Measurements from ENCODE around the gene LAIR1.
"Not testable (repeated sequence)": the region's sequence is repeated elsewhere in the genome, so short reads cannot be mapped to it uniquely, and the experiment has no call there.

LAIR1 gene

DNA sequence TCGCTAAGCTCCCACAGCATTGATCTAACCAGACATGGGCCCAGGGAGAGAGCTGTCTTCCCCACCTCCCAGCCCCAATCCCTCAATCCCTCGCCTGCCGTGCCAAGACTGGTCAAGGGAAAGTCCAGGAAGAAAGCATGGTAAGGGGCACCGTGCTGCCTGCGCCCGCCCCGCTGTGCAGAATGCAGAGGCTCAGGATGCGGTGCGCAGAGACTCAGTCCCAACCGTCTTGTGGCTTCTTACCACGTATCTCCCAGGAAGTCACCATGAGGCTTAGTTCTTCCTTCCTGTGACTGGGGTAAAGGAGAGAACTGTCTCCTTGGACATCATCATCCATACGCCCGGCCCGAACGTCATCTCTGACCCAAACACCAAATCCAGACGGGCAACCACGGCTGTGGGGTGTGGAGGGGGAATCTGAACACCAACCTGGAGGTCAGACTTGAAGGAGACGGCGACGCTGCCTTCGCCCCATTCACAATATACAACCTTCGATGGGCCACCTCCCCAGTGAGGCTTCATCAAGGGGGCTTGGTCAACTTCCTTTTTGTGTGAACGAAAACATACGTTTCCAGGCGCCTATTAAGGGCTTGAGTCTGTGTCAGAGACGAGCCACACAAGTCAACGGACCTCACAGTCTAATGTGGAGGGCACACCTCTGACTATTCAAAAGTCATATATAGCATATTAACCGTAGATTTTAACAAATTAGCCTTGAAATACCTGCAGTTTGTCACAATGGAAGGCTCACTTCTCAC, 10.6 kb upstream of the LAIR1 start:
- DNase-seq: peak; percentile 52

GRCh38 chr19:54373781-54374631, 9.3 kb upstream of the LAIR1 start:
- DNase-seq: peak; percentile 51

DNA sequence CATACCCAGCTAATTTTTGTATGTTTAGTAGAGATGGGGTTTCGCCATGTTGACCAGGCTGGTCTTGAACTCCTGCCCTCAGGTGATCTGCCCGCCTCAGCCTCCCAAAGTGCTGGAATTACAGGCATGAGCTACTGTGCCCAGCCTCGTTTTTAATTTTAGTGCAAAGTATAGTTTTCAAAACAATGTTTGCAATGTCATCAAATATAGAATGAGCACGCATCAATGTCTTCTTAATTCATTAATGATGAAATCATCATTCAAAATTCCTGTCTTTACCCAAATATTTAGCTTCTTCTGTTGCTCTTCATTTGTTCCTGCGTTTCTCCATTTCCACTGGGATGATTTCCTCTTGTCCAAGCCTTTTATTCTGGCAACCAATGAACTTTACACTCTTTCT, 6.7 kb upstream of the LAIR1 start:
- DNase-seq: not testable (repeated sequence)

DNA sequence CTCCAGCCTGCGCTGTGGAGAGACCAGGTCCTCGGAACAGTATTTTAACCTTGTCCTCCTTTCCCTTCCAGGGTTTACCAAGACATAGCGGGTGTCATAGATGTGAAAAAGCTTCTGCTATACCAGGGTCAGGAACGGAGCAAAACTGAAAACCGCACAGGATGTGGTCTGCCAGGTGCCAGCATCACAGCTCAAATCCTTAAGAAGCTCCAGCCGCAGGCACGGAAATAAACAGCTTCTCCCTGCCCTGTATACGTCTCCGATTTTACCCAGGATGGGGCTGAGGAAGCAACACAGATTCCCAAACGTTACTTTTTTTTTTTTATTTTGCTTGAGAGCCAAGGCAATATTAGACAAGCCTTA, 5.7 kb upstream of the LAIR1 start:
- peak; percentile 78 for DNase-seq

DNA sequence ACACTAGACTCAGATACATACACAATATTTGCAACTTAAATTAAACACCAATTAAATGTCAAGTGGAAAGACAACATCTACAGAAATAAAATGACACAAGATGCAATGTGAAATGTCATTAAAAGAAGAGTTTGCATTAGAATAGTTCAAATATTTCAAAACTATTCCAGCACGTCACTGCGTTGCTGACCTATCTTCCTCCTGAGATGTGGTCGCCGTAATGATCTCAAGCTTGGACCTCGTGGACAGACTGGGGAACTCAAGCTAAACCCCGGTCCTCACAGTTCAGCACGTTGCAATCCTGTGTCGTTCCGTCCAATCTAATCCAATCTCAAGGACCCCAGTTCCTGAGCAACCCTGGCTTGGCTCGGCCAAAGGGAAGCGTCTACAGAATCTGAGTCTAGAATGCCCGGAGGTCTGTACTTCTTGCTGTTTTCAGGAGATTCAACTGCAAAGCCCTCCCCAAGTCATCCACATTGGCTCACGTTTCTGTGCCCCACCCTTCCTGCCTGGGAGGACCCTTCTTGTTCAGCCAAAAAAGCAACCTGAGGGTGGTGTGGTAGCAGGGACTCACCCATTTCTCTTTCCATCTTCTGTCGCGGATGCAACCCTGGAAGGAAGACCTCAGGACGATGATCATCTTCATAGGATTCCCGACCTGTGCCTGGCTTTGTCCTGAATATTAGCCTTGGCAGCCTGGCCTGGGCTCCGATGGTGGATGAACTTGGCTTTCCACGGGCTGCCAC, 5.1 kb upstream of the LAIR1 start:
- DNase-seq: not testable (repeated sequence)

DNA sequence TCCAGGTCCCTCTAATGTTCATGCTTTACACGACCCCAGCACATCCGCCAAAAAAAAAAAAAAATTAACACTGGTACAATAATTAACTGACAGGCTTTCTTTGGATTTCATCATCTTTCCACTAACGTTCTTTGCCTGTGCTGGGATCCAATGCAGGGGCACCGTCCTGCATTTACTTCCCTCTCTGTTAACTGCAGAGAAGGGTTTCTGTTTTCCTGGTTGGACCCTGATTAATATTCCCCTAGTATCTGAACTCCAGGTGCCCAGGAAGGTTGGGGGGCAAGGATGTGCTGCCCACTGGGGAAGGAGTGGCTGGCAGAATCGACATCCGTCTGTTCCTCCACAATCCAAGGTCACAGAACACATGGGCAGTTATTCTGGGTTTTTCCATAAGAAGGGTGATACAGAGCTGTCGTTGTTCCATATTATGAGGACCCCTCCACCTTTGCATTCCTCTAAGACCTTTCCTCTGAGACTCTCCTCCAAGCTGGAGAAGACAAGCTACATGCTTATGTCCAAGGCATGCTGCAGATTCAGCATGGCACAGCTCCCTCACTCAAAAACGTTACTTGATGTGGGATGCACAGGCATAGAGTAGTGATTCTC, 4.5 kb upstream of the LAIR1 start:
- peak; percentile 59 for DNase-seq

DNA sequence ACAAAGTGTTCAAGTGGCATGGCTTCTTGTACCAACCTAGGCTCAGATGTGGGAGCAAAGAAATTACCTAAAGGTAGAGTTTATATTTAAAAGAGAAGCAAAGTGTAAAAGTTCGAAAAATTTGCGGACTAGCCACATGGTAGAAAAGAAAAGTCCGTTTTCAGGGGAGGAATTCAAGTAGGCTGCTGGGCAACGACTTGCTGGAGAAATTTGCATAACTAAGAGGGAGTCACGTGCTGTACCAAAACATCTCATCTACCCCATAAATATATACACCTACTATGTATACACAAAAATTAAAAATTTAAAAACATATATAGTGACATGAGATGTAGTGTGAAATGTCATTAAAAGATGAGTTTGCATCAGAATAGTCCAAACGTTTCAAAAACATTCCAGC, 2.1 kb upstream of the LAIR1 start:
- DNase-seq: no peak

DNA sequence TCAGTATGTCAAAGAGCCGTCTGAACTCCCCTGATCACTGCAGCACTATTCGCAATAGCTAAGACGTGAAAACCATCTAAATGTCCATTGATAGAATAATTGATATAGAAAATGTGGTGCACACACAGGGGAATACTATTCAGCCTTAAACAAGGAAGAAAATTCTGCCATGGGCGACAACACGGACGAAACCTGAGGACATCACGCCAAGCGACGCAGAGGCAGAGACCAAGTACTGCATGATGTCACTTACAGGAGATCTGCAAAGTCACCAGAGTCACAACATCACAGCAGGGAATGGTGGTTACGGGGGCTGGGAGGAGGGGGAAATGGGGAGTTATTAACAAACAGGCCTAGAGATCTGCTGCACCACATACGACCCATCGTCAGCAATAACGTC, 1.1 kb upstream of the LAIR1 start:
- not testable (repeated sequence) for DNase-seq

DNA sequence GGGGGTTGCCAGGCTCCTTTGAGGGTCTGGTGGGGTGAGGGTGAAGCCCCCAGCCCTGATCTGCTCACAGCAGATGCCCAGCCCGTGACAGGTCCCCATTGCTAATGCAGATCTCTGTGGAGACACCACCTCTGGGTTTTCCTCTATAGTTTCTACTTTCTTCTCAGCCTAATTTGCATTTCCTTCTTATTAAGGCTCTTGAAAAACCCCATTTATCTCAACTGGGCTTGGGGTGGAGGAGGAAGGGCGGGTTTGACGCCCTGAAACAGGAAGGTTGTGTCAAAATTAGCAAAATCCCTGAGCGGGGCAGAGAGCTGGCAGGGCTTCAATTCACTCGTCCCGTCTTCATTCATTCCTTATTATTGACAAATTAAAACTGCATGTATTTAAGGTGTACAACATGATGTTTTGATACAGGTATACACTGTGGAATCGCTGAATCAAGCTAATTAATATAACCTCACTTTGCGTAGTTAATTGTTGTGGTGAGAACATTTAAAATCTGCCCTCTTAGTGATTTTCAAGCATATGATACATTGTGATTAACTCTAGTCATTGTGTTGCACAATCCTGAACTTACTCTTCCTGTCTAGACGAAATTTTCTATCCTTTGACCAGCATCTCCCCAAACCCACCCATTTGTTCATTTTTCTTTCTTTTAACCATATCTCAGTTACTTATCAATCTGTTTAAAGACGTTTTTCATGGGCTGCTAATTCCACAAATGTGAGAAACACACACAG, 2.9 kb downstream of the LAIR1 start:
- DNase-seq: peak; percentile 53

GRCh38 chr19:54359149-54359820, 5.4 kb downstream of the LAIR1 start:
- not testable (repeated sequence) for DNase-seq

DNA sequence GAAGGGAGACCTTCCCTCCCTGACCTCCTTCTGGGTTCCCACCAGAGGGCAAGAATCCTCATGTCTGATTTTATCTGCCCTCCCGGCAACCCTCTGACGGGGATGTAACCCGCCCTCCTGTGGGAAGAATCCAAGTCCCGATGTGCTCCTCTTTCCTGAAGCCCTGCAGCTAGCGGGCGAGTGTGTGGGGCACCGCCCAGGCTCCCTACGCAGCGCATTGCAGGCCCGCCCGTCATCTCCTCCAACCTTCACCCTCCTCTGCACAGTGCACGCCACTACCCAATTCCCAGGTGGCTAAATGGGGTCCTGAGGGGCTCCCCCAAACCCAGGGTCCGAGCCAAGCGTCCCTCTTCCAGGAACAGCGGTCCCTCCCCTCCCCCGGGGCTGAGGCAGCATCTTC, 7.3 kb downstream of the LAIR1 start:
- DNase-seq: no peak

DNA sequence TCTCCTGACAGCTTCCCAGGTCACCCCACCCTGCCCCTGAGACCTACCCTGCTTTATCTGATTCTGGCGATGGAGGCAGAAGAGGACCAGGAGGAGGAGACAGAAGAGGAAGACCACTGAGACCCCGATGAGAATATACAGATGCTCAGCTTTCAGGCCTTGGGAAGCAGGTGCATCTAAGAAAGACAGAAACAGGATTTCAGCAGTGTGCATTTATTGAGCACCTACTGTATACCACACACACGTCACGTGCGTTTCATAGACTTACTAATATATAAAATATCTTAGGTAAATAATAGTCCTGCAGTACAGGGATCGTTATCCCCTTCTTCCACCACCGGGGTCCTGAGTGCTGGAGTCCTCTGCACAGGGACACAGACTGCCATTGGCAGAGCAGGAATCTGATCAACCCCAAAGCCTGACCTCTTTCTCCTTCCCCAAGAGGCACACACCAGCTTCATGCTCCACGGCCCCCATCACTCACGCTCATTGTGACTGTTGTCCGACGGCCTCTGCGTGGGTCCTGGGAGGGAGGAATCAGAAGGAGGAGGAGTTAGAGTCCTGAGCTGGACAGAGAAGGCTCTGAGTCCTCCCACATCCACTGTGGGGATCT, 8.2 kb downstream of the LAIR1 start:
- DNase-seq: no peak

DNA sequence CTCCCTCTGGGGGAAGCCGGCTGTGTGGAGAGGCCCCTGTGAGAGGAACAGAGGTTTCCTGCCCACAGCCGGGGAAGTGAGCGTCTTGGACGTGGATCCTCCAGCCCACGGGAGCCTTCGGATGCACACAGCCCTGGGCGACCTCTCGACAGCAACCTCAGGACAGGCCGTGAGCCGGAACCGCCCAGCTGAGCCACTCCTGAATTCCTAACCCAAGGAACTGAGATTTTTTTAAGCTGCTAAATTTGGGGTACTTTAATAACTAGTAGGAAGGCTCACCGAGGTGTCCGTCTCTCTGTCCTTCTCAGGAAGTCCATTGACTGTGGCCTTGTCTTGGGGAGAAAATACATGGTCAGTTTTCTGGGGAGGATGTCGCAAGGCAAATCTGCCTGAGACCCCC, 9.1 kb downstream of the LAIR1 start:
- no peak for DNase-seq

GRCh38 chr19:54354761-54355160, 10.0 kb downstream of the LAIR1 start:
- DNase-seq: no peak

DNA sequence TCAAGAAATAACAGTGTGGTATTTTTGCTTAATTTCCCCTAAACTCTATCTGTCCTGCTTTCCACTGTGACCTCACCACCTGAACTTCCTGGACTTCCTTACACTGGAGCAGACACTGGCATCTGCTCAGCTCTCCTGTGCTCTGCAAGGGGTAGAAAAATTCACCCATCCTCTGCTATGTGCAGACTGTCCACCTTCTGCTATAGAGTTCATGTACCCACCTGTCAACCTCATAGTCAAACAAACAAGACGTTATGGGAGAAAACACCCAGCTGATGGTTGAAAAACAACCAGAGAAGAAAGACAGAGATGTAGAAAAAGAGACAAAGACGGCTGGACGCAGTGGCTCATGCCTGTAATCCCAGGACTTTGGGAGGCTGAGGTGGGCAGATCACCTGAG, 12.2 kb downstream of the LAIR1 start:
- no peak for DNase-seq

- DNase-seq: peak; percentile 34
Observed at GRCh38 chr19:54352041-54352440, 12.7 kb downstream of the LAIR1 start.

GRCh38 chr19:54351474-54351873, 13.3 kb downstream of the LAIR1 start:
- DNase-seq: no peak

GRCh38 chr19:54345938-54346386, 18.8 kb downstream of the LAIR1 start:
- no peak for DNase-seq

GRCh38 chr19:54343868-54344267, 20.9 kb downstream of the LAIR1 start:
- no peak for DNase-seq

DNA sequence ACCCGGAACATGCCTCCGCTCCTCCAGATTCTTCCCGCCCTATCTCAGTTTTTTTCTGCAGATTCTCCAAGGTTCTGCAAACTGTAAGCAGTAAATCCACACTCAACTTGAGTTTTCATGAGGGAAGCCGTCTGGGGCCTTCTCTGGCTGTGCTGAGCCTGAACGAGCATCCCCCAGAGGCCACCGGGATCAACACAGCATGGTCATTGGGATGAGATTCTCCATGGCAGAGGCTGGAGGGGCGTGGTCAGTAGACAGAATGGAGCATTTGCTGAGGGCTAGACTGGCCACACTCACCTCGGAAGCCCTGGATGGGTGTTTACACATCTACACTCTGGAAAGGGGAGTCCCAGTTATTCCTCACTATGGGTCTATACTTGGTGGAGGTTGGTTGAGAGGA, 23.4 kb downstream of the LAIR1 start:
- no peak for DNase-seq

GRCh38 chr19:54339646-54340358, 24.9 kb downstream of the LAIR1 start:
- DNase-seq: peak; percentile 76

Data from hematopoietic multipotent progenitor cell treated with erythropoietin and hydrocortisone succinate and interleukin-3 and kit ligand, for 4 days (in vitro differentiated cells).